ENCODE data around the gene TMEM186.
A peak's percentile ranks its signal among the peaks of the same experiment; 100 is the strongest.
"Not testable (repeated sequence)": the region's sequence is repeated elsewhere in the genome, so short reads cannot be mapped to it uniquely, and the experiment has no call there.

Gene TMEM186

GRCh38 chr16:8812162-8812843, 14.9 kb upstream of the TMEM186 start:
- no peak for DNase-seq (ENCODE audit: low spot score)

- no peak for DNase-seq (ENCODE audit: low spot score)
These were observed 11.3 kb upstream of the TMEM186 start for GRCh38 chr16:8808613-8809353.

- DNase-seq (ENCODE audit: low spot score): no peak
These were observed 10.6 kb upstream of the TMEM186 start for GRCh38 chr16:8808009-8808408.

- no peak for DNase-seq (ENCODE audit: low spot score)
These were observed 9.8 kb upstream of the TMEM186 start for GRCh38 chr16:8807189-8807588.

- no peak for DNase-seq (ENCODE audit: low spot score)
These were observed 9.0 kb upstream of the TMEM186 start for GRCh38 chr16:8806272-8806983.

- no peak for DNase-seq (ENCODE audit: low spot score)
These were observed 6.9 kb upstream of the TMEM186 start for GRCh38 chr16:8804313-8804712.

GRCh38 chr16:8803733-8804132, 6.3 kb upstream of the TMEM186 start:
- not testable (repeated sequence) for DNase-seq (ENCODE audit: low spot score)

GRCh38 chr16:8801701-8802100, 4.3 kb upstream of the TMEM186 start:
- DNase-seq (ENCODE audit: low spot score): no peak

GRCh38 chr16:8798535-8799157, 1.2 kb upstream of the TMEM186 start:
- no peak for DNase-seq (ENCODE audit: low spot score)

GRCh38 chr16:8798174-8798527, 712 bp upstream of the TMEM186 start:
- peak; percentile 36 for DNase-seq (ENCODE audit: low spot score)

- DNase-seq (ENCODE audit: low spot score): no peak
These were observed 723 bp downstream of the TMEM186 start for GRCh38 chr16:8796469-8797363.

GRCh38 chr16:8795818-8796217, 1.6 kb downstream of the TMEM186 start:
- DNase-seq (ENCODE audit: low spot score): no peak

GRCh38 chr16:8795091-8795490, 2.3 kb downstream of the TMEM186 start:
- no peak for DNase-seq (ENCODE audit: low spot score)

GRCh38 chr16:8788578-8789172, 8.8 kb downstream of the TMEM186 start:
- DNase-seq (ENCODE audit: low spot score): no peak

GRCh38 chr16:8786316-8786715, 11.1 kb downstream of the TMEM186 start:
- not testable (repeated sequence) for DNase-seq (ENCODE audit: low spot score)

- DNase-seq (ENCODE audit: low spot score): no peak
These were observed 12.0 kb downstream of the TMEM186 start for GRCh38 chr16:8785408-8785807.

GRCh38 chr16:8782673-8783072, 14.8 kb downstream of the TMEM186 start:
- DNase-seq (ENCODE audit: low spot score): no peak

GRCh38 chr16:8781797-8782196, 15.6 kb downstream of the TMEM186 start:
- no peak for DNase-seq (ENCODE audit: low spot score)

- DNase-seq (ENCODE audit: low spot score): no peak
These were observed 20.2 kb downstream of the TMEM186 start for GRCh38 chr16:8777217-8777616.

- DNase-seq (ENCODE audit: low spot score): no peak
These were observed 21.3 kb downstream of the TMEM186 start for GRCh38 chr16:8776129-8776584.

GRCh38 chr16:8775359-8775758, 22.1 kb downstream of the TMEM186 start:
- no peak for DNase-seq (ENCODE audit: low spot score)

Measured in AG08395 (cell line).